ENCODE data around the gene TRMT44.

The TRMT44 gene, protein sequence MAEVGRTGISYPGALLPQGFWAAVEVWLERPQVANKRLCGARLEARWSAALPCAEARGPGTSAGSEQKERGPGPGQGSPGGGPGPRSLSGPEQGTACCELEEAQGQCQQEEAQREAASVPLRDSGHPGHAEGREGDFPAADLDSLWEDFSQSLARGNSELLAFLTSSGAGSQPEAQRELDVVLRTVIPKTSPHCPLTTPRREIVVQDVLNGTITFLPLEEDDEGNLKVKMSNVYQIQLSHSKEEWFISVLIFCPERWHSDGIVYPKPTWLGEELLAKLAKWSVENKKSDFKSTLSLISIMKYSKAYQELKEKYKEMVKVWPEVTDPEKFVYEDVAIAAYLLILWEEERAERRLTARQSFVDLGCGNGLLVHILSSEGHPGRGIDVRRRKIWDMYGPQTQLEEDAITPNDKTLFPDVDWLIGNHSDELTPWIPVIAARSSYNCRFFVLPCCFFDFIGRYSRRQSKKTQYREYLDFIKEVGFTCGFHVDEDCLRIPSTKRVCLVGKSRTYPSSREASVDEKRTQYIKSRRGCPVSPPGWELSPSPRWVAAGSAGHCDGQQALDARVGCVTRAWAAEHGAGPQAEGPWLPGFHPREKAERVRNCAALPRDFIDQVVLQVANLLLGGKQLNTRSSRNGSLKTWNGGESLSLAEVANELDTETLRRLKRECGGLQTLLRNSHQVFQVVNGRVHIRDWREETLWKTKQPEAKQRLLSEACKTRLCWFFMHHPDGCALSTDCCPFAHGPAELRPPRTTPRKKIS

DNA sequence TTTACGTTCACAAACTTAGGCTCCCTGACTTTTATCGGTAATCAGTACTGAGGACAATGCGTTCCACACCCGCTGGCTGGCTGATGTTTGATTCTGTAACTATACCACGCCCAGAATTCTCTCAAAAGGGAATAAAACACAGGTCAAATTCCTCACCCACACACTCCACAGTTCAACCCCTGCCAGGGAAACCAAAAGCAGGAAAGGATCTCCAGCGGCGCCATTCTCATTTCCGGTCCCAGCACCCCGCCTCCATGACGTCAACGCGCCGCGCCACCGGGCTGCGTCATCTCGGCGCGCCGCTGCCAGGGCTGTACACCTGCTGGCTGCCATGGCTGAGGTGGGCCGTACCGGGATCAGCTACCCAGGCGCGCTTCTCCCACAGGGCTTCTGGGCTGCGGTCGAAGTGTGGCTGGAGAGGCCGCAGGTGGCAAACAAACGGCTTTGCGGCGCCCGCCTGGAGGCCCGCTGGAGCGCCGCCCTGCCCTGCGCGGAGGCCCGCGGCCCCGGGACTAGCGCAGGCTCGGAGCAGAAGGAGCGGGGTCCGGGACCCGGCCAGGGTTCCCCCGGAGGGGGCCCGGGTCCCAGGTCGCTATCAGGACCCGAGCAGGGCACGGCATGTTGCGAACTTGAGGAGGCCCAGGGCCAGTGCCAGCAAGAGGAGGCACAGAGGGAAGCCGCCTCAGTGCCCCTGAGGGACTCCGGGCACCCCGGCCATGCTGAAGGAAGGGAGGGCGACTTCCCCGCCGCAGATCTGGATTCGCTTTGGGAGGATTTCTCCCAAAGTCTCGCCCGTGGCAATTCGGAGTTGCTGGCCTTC lies at the start of gene TRMT44, which contains the start of gene ACOX3:
Gene TRMT44, plus strand, starts transcription at position 286 of the 820 bp plus-strand sequence. Its CDS starts 46 bp downstream, at position 332.
Gene ACOX3, minus strand, starts transcription at position 232 of the 820 bp plus-strand sequence. CDS start 24,202 bp downstream, outside the sequence.
- no peaks in the 10 kb centered on the region for H3K9me3 Mint-ChIP-seq
- ATAC-seq = peak; percentile 97
- H3K36me3 Mint-ChIP-seq = peaks cover 39% of the 10 kb centered on the region
- peak within 1 kb of the TSS; percentile 91 for H3K4me3 Mint-ChIP-seq
- DNase-seq (ENCODE audit: low spot score in 2 of 2) = peak; percentile 99 to 100
- H3K4me1 Mint-ChIP-seq = peaks cover 79% of the 10 kb centered on the region
- H3K27ac Mint-ChIP-seq = peak within 1 kb of the TSS; percentile 99

DNA sequence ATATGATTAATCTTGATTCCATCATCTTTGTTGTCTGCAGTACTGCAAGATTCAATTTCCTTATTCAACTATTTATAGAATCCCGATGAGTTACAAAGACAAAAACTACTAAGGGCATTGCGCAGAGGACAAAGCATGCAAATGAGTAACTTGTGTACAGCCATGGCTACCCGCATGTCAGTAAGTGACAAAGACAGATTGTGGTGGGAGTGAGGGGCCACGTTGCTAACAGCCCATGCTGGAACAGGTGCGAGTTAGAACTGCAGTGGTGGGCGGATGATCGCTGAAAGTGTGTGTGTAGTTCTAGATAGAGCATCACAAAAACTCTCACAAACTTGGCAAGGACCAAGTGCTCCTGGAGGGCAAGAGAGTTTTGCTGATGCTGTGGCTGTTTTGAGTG lies 49.5 kb upstream of the TRMT44 start:
- H3K27ac Mint-ChIP-seq = no peak overlapping the region
- H3K9me3 Mint-ChIP-seq = no peaks in the 10 kb centered on the region
- H3K36me3 Mint-ChIP-seq = peaks cover 88% of the 10 kb centered on the region
- H3K4me3 Mint-ChIP-seq = no peak overlapping the region
- H3K4me1 Mint-ChIP-seq = peaks cover 32% of the 10 kb centered on the region
- DNase-seq (ENCODE audit: low spot score in 2 of 2) = no peak
- no peak for ATAC-seq

DNA sequence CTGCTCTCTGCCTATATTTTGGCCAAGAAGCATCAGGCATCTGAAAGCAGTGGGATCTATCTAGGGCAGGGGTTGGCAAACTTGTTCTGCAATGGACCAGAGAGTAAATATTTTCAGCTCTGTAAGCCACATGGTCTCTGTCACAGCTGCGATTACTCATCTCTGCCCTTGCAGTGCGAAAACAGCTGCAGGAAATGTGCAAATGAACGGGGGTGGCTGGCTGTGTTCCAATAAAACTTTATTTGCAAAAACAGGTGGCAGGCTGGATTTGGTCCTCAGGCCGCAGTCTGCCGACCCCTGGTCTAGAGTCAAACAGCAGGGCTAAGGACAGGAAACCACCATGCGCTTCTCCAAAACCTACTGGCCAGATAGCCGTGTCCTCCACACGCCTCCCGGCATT lies 48.6 kb upstream of the TRMT44 start:
- Mint-ChIP-seq H3K9me3 (no peaks in the 10 kb centered on the region), H3K4me1 (peaks cover 32% of the 10 kb centered on the region), H3K27ac (peak overlapping the region; percentile 75), H3K36me3 (peaks cover 88% of the 10 kb centered on the region), H3K4me3 (no peak overlapping the region)
- ATAC-seq (peak; percentile 71), DNase-seq (ENCODE audit: low spot score in 2 of 2) (peak in 1 of 2 donors; percentile 57)

DNA sequence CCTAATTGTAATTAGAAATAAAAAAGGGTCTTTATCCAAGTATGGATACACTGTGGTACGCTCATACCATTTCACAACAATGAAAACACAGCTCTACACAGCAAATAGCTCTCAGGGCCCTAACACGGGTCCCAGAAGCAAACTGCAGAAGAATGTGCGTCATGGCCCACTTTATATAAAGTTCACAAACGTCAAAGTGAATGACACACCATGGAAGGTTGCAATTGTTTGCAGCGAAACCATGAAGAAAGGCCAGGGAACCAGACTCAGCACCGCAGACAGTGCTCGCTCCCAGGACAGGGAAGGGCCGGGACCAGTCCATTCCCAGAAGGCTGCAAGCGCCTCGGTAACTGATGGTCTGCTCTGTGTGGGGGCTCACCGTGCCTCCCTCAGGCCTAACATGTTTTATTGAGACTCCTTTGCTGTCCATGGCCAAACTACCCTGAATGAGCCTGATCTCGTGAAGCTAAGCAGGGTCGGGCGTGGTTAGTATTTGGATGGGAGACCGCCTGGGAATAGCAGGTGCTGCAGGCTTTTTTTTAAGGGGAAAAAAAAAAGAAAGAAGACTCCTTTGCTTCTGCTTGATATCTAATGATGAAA lies 47.9 kb upstream of the TRMT44 start:
- Mint-ChIP-seq H3K27ac (peak overlapping the region; percentile 84), H3K36me3 (peaks cover 88% of the 10 kb centered on the region), H3K4me1 (peaks cover 32% of the 10 kb centered on the region), H3K9me3 (no peaks in the 10 kb centered on the region), H3K4me3 (peak overlapping the region; percentile 16)
- DNase-seq (ENCODE audit: low spot score in 2 of 2) (no peak), ATAC-seq (no peak)

DNA sequence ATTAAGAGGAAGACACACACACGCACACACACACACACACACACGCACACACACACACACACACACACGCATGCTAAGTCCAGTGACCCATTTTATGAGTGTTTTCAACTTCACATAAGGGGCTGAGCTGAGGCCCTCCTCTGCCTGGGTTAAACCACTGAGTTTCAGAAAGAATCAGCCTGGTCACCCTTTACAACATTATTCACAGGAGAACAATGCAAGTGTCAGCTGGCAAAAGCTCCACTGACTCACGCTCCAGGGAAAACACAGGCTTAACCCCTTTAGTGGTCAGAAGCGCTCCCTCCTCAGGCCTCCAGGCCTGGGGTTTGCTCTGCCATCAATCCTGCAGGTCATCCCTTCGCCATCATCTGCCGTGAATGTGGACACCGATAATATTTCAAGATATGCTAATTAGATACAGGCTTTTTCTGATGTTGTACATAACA lies 47.0 kb upstream of the TRMT44 start:
- H3K9me3 Mint-ChIP-seq = no peaks in the 10 kb centered on the region
- peaks cover 32% of the 10 kb centered on the region for H3K4me1 Mint-ChIP-seq
- H3K4me3 Mint-ChIP-seq = peak overlapping the region; percentile 16
- H3K36me3 Mint-ChIP-seq = peaks cover 89% of the 10 kb centered on the region
- DNase-seq (ENCODE audit: low spot score in 2 of 2) = peak in 1 of 2 donors; percentile 54
- peak; percentile 95 for ATAC-seq
- H3K27ac Mint-ChIP-seq = peak overlapping the region; percentile 84

DNA sequence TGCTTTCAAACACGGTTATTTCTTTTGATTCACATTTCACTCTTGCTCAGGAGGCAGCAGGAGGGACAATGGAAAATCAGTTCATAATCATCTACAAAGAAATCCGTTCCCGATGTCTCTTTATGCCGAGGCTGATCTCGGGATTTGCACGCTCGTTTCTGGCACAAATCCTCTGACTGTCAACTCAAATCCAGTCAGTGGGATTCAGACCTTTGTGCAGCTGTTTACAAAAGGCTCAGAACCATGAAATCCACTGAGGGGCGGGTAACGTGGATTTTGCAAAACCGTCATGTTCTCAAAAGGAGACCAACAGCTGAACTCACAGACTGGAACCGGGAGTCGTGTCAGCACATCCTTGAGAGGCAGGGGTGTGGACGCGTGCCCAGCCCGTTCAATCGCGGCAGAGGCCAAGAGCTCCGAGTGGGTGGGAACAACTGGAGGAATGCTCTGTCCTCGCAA lies 46.5 kb upstream of the TRMT44 start:
- no peak for ATAC-seq
- no peak for DNase-seq (ENCODE audit: low spot score in 2 of 2)
- Mint-ChIP-seq H3K4me3 (no peak overlapping the region), H3K9me3 (no peaks in the 10 kb centered on the region), H3K27ac (no peak overlapping the region), H3K4me1 (peaks cover 32% of the 10 kb centered on the region), H3K36me3 (peaks cover 89% of the 10 kb centered on the region)

DNA sequence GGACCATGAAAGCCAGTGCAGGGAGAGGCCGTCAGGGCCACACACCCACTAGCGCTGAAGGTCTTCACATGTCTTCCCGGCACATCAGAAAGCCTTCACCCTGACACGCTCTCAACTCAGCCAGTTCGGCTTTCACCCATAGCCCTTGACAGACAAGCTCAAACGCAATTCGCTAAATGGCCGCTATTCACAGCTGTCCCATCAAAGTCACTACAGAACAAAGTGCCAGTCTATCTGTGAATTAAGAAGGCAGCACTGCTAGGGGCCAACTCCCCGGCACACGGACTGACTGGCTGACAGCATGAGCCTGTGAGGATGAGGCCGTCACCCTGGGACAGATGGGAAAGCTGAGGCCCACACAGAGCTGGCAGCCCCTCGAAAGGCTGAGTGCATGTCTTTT lies 45.8 kb upstream of the TRMT44 start:
- Mint-ChIP-seq H3K4me1 (peaks cover 32% of the 10 kb centered on the region), H3K27ac (no peak overlapping the region), H3K4me3 (no peak overlapping the region), H3K9me3 (no peaks in the 10 kb centered on the region), H3K36me3 (peaks cover 87% of the 10 kb centered on the region)
- ATAC-seq (no peak), DNase-seq (ENCODE audit: low spot score in 2 of 2) (no peak)

DNA sequence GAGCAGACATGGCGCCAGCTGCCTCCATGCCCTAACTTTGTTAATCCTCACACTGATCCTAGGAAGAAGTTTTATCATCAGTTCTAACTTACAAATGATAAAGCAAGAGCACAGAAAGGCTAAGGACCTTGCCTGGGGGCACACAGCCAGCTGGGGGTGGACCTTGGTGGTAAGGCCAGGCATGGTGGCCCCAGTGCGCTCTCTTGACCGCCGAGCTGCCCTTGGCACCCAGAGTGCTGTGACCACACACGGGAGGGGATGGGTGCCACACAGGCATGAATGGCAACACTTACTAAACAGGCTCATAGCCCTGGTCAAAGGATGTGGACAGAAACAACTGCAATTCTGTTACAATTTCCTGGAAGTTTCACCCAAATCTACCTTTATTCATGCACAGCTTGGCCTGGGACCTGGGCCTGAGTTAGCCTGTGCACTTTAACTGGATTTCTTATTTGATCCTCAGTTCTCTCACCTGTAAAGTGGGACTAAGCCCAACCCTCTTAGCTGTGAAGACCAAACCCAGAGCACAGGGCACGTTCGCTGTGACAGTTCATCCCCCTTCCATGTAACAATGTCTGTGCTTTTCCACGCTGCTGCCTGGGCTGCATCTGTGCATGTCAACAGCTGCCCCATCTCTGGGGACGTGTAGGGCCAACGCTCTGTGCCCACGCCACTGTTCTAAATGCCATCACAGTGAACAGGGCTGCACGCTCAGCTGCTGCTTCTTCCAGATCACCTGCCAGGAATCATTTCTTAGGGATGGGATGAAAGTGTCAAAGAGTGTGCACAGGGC lies 44.9 kb upstream of the TRMT44 start:
- H3K9me3 Mint-ChIP-seq = no peaks in the 10 kb centered on the region
- DNase-seq (ENCODE audit: low spot score in 2 of 2) (no peak), ATAC-seq (no peak)
- H3K4me3 Mint-ChIP-seq = no peak overlapping the region
- peaks cover 32% of the 10 kb centered on the region for H3K4me1 Mint-ChIP-seq
- H3K36me3 Mint-ChIP-seq = peaks cover 82% of the 10 kb centered on the region
- H3K27ac Mint-ChIP-seq = peak overlapping the region; percentile 9

DNA sequence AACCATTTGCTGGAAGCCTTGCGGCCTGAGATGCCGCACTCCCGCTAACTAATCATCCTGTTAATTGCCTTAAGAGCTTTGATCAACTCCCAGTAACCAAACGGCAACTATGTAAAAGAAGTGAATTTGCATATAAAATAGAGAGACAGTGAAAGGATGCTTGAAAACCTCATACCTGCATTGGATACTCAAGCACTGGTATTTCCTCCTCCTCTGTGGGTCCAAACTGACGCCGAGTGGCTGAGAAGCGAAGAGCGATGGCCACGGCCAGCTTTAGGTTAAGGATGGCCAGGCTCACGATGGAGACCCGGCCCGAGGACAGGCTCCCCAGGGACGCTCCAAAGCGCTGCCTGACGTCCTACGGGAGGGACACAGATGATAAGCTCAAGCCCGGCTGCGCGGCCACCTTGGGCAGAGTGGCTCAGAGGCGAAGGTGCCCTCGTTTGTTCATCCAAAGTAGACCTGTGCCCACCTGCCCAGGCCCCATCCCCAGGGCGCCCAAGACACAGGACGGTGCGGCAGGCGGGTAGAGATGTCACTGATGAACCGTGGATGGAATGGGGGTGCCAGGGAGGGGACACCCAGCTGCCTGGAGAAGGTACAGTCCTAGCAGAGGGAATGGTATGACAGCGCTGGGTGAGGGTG lies 43.7 kb upstream of the TRMT44 start:
- Mint-ChIP-seq H3K9me3 (no peaks in the 10 kb centered on the region), H3K36me3 (peaks cover 70% of the 10 kb centered on the region), H3K4me1 (peaks cover 28% of the 10 kb centered on the region), H3K27ac (no peak overlapping the region), H3K4me3 (no peak overlapping the region)
- DNase-seq (ENCODE audit: low spot score in 2 of 2) (no peak), ATAC-seq (no peak)

DNA sequence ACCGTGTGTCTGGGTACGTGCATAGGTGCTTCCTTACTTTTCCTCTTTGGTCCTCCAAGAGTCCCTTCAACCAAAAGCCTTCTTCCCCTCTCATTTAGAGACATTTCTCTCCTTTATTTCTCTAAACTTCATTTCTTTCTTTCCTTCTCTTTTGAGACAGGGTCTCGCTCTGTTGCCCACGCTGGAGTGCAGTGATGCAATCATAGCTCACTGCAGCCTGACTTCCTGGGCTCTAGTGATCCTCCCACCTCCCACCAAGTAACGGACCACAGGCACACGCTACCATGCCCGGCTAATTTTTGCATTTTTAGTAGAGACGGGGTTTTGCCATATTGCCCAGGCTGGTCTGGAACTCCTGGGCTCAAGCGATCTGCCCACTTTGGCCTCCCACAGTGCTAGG lies 42.2 kb upstream of the TRMT44 start:
- no peak overlapping the region for H3K4me3 Mint-ChIP-seq
- no peaks in the 10 kb centered on the region for H3K9me3 Mint-ChIP-seq
- ATAC-seq (no peak), DNase-seq (ENCODE audit: low spot score in 2 of 2) (no peak)
- peaks cover 64% of the 10 kb centered on the region for H3K36me3 Mint-ChIP-seq
- H3K27ac Mint-ChIP-seq = no peak overlapping the region
- peaks cover 14% of the 10 kb centered on the region for H3K4me1 Mint-ChIP-seq

DNA sequence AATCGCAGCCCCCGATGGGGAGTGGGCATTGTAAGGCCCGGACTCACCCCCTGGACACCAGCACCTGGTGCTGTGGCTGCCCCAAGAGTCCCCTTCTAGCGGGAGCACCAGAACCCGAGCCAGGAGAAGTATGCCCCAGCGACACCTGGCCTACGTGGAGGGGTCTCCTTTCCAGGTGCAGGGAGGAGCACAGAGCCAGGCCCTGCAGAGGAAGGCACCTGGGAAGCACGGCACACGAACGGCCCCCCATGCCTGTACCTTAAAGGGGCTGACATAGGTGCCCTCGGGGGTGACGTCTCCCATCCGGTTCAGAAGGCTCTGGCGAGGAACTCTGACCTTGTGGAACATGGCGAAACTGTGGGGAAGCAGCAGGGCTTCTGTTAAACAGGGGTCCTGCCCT lies 41.3 kb upstream of the TRMT44 start:
- DNase-seq (ENCODE audit: low spot score in 2 of 2) (no peak), ATAC-seq (no peak)
- no peak overlapping the region for H3K4me3 Mint-ChIP-seq
- H3K36me3 Mint-ChIP-seq = peaks cover 68% of the 10 kb centered on the region
- H3K27ac Mint-ChIP-seq = no peak overlapping the region
- peaks cover 6% of the 10 kb centered on the region for H3K4me1 Mint-ChIP-seq
- no peaks in the 10 kb centered on the region for H3K9me3 Mint-ChIP-seq

DNA sequence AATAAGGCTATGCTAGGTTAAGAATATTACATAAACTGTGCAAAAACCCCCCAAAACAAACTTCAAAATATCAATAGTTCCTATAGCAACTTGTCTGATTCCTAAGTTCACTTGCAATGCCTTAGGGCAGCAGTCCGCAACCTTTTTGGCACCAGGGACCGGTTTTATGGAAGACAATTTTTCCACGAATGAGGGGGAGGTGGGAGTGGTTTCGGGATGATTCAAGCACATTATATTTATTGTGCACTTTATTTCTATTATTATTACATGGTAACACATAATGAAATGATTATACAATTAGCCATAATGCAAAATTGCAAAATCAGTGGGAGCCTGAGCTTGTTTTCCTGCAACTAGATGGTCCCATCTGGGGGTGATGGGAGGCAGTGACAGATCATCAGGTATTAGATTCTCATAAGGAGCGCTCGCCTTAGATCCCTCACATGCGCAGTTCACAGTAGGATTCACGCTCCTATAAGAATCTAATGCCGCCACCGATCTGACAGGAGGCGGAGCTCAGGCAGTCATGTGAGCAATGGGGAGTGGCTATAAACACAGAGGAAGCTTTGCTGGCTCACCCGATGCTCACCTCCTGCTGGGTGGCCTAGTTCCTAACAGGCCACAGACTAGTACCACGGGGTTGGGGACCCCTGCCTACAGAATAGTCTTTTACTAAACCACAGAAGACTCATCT lies 39.8 kb upstream of the TRMT44 start:
- Mint-ChIP-seq H3K4me1 (peaks cover 6% of the 10 kb centered on the region), H3K36me3 (peaks cover 71% of the 10 kb centered on the region), H3K9me3 (no peaks in the 10 kb centered on the region), H3K27ac (no peak overlapping the region), H3K4me3 (no peak overlapping the region)
- ATAC-seq (no peak), DNase-seq (ENCODE audit: low spot score in 2 of 2) (no peak)

DNA sequence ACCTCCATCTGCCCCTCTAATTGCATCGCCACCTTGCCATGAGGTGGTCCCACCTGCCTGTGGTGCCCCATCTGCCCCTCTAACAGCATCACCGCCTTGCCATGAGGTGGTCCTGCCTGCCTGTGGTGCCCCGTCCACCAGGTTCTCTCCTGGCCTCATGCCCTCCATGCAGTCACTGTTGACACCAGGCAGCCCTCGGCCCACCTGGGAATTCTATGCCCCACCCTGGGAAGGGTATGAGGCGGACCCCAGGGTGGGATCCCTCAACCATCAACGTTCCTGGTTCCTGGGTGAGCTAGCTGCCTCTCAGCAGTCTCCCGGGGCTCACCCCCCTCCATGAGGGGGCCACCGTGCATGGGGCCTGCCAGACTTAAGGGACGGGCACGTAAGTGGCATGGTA lies 38.9 kb upstream of the TRMT44 start:
- Mint-ChIP-seq H3K4me3 (no peak overlapping the region), H3K4me1 (peaks cover 13% of the 10 kb centered on the region), H3K27ac (peak overlapping the region; percentile 74), H3K9me3 (no peaks in the 10 kb centered on the region), H3K36me3 (peaks cover 71% of the 10 kb centered on the region)
- ATAC-seq = no peak
- no peak for DNase-seq (ENCODE audit: low spot score in 2 of 2)
